Urothelium cell line (cell line): ENCODE data around the gene CDH23.

ENCODE experiments used
- DNase-seq: peaks from one replicate; pipeline ENCODE4 v3.0.0; 2011; ENCODE audit warnings: low spot score, mixed read lengths
- FAIRE-seq: peaks from 2 replicates; lab custom pipeline; 2011; peaks lifted over from hg19 to GRCh38; lab: Jason Lieb, UNC

Gene CDH23

DNA sequence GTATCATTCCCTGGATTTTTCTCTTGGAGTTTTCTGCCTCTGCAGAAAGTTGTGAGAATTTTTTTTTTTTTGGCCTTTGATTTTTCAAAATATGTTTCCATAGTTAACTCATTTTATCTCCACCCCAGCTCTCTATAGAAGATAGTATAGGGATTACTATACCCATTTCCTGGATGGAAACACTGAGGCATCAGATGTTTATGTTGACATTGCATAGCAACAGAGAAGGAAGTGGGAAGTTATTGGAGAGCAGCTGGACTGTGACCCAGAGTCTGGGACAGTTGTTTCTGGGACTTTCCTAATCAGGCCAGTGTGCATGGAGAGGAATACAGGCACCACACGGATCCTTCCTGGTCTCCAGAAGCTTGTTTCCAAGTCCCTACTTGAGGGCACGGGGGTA, 158.0 kb downstream of the CDH23 start:
- FAIRE-seq (no peak), DNase-seq (no peak)

DNA sequence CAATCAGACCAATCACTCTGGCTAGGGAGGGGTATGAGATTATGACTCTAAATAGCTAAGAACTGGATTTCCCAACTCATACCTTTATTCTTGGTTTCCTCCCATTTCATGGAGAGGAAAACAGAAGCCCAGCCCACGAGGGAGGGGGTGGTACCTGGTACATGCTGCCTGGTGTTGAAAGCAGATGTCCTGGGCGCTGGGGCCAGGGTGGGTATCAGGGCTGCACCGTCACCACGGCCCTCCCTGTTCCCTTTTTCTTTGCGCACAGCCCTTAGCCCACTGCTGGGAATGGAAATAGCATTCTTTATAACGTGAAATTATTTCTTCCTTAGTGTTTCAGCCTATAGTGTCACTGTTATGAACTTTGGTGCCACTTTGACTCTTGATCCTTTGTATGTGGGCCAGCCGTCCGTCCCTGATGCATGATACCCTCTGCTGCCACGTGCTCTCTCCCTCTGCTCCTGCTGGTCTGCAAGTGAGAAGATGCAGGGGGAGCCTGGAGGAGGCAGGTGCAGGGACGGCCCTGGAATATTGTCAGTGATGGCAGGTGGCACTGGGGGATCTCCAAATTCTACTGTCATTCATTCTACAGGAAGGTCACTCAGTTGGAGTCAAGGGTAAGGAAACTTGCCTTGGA, 158.5 kb downstream of the CDH23 start:
- DNase-seq (no peak), FAIRE-seq (no peak)

DNA sequence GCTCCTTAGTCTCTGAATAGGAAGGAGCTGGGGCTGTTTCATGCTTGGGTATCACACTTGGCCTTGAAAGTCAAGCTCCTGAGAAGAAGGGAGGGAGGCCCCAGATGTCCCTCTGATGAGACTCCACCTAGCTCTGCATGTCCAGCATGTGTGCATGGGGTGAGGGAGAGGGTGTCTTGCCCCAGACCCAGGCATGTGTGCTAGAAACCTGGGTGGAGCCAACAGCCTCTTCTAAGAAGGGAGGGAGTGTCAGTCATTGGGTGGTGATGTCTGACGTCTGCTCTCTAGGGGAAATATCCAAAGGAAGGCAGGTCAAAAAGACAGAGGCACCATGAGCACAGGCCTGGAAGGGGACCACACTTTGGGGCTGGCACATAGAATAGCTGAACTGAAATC, 159.0 kb downstream of the CDH23 start:
- FAIRE-seq: no peak
- DNase-seq: no peak

DNA sequence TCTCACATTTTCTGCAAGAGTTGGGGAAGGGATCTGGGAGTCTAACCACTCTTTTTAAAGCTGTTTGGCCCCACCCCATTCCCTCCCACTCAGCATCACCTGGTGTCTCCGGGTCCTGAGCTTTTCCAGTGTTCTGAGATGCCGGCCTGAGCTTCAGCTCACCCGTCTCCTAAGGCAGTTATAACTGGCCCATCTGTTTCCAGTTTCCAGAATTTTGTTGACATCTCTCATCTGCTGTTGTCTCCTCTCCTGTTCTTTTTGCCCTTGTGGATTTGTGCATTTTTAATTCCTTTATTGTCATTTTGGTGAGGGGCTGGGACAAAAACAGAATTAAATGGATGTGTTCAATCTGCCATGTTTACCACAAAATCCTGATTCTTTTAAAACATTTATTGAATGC, 162.3 kb downstream of the CDH23 start:
- DNase-seq (no peak), FAIRE-seq (no peak)

DNA sequence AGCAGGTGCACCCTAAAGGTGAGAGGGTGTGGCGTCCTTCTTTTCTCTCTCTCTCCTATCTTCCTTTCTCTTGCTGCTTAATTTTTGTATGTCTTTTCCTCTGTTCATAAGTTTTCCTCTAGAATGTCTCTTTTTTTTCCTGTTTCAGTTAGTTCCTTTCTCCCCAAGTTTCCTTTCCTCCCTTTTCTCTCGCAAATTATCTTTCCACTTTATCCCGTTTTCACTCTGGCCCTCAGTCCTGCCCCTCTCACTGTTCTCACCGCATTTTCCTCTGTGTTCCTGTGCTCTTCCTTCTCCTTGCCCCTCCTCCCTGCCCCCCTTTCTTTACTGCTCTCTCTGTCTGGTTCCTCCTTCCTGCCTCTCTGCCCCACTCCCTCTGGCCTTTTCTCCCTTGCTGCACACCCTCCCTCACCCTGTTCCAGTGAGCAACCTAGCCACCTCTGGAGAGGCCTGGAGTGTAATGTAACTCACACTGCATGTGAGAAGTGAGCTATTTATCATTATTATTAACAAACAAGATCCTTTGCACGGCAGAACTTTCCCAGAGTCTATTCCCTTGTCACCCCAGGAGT, 164.4 kb downstream of the CDH23 start:
- DNase-seq (no peak), FAIRE-seq (peak; percentile 23)

DNA sequence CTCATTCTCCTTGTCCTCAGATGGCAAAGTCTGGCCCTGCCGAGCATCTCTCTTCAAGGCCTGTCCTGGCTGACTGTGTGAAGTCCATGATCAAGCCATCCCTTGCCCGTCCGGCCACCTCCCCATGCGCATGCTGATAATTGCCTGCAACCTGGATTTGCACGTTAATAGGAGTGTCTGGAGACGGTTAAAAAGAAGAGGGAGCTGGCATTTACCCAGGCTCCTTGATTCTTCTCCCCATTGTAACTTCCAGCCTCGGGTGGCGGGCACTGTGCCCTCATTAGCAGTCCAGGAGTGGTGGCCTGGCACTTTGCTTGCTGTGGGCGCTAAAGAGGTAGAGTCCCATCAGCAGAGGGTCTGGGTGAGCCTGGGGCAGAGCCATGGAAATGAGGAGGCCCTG, 165.5 kb downstream of the CDH23 start:
- DNase-seq (no peak), FAIRE-seq (no peak)

DNA sequence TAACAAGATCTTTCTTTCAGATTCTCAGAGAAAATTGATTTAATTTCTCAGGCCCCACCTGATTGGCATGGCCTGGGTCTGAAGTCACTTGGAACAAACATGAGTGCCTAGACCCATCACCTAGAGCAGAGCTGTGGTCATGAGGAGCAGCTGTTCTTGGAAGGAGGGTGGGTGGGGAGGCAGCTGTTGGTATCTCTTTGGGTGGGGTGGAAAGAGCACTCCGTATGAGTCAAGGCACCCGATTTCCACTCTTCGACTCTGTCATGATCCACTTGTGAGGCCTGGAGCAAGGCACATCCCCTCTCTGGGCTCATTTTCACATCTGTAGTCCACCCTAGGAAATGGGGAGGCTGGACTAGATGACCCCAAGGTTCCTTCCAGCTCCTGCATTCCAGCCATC, 166.2 kb downstream of the CDH23 start:
- DNase-seq: no peak
- no peak for FAIRE-seq

DNA sequence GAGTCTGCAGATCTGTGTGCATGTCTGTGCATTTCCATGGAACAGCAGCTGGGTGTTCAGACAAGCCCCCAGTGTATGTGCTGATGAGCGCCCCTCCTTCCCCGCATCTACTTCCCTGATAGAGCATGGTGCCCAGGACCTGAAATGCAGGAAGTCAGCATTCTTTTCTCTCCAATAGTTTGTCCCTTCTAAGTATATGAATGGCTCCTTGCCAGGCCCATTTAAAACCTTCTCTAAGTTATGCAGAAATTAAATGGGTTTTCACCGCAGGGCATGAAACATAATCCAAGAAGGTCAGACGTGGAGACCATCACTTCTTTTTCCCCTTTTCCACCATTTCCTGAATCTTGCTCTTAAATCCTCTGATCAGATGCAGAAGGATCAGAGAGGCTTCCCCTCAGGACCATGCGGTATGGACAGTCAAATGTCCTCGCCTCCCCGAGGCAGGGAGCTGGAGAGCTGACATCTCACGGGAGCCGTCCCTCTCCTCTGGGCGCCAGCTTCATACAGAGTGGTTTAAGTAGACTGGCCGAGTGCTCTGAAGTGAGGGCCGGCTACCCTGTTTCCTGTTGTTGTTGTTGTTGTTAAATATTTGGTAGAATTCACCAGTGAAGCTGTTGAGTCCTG, 167.6 kb downstream of the CDH23 start:
- FAIRE-seq: no peak
- DNase-seq: no peak

DNA sequence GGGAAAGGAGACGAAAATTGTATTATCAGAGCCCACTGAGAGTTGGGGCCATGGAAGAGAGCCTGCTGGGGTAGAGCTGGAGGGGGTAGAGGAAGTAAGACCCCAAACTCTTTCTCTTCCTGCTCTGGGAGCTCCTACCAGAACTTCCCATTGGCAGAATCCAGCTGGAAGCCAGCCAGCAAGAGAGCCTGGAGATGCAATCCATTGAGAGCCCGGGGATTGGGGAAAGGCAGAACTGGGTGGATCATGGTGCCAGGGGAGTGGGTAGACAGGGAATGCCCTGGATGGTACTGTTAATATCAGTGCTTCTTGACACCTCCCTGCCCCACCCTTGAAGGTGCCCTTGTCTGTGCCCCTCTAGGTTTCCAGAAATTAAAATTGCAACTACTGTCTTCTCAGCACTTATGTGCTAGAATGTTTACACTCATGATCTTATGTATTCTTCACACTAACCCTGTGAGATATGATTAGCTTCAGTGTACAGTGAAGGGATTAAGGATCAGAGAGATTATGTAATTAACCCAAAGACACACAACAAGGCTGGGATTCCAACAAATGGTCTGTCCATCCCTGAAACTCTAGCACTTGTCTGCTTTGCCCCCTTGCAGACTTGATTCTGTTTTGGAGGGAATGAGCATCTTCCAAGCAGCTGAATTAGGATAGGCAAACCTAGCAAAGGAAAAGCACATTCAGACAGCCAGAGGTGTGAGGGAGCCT, 168.7 kb downstream of the CDH23 start:
- FAIRE-seq: no peak
- no peak for DNase-seq

DNA sequence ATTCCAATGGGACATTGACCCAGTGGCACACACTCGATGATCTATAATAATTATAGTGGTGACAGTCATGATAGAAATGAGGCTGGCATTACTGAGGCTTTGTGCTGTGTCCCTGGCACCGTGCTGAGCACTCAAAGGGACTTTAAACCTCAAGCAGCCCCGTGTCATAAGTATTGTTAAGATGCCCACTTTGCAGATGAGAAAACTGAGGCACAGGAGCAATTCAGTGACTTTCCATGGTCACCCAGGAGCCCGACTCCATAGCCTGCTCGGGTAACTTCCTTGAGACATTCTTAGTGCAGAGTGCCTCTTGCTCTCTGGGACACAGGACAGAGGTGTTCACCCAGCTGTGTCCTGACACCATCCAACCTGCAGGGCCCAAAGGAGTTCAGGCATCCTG, 170.3 kb downstream of the CDH23 start:
- no peak for FAIRE-seq
- DNase-seq: no peak

DNA sequence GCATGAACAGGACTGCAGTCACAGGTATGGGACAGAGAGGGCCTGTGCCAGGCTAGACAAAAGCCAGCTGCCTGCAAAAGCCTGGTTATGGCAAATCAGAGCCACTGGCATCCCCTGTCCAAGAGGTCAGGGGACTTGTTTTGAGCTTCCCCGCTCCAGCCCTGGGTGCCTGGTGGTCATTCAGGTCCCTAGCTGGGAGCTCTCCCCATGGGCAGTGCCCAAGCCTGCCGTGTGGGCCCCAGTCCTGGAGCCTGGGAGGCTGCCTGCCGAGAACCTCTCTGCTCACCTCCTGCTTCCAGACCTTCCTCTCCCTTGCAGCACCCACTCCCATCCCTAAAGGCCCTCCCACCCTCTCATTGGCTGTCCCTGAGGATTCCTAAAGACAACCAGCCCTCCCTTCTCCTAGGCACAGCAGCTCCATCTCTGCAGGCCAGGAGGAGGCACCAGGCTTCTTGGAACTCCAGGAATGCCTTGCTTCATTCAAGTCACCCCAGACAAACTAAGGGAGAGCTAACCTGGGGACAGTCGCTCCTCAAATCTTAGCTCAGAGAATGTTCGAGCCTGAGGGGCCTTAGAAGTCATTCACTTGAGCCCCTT, 172.3 kb downstream of the CDH23 start:
- DNase-seq (no peak), FAIRE-seq (no peak)

DNA sequence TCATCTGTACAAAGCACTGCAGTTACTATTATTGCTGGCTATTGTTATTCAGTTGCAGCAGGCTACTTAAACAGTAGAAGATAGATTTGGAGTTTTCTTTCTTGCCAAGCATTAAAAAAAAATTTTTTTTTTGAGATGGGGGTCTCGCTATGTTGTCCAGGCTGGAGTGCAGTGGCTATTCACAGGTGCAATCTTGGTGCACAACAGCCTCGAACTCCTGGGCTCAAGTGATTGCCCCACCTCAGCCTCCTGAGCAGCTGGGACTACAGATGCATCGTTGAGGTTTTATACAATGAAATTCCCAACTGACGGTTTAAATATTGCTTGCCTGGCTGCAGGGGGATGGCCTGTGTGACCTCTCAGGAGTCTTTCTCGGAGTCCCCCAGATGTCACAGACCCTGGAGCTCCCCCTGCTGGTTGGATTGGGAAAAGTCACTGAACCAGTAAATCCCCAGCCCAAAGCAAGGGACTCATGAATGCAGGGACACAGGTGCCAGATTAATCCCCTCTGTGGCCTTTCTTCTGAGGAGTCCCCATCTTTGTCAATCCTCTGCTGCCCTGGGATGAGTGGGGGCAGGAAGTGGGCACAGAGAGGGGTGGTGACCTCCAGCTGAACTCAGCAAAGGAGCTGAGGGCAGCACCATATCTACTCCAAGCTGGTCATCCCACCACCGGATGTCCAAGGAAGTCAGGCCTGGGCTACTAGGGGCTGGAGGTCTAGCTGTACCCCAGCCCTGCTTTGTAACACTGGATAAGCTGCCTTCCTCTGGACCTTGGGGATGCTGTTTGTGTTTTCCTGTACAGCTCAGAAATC, 173.3 kb downstream of the CDH23 start:
- peak; percentile 83 for DNase-seq
- FAIRE-seq: peak; percentile 32

DNA sequence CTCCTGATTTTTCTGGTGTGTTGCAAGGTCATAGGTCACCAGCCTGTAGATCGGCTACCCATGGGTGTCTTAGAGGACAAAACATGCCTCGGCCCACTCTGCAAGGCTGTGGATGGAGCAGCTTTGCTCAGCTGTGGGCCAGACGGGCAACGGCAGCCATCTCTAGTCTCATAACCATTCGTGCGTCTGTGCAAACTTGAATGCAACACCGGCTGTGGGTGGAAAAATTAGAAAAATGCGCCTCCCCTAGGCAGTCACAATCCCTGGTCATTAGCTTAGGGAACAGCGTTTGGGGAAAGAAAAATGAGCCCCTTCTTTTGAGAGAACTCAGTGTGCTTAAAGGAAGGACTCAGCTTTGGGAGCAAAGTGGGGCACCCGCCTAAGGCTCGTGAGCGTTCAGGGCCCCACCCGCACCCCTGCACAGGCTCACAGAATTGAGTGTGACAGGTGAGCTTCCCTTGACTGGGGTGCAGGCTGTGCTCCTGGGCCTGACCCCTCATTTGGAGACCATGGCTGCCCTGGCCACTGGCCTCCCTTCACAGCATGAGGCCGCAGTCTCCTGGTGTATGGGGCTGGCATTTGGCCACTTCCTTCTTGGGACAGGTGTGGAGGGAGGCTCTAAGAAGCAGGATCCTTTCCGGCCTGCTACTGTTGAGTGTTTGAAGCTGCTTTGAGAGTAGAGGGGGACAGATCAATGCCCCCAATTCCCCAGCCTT, 174.9 kb downstream of the CDH23 start:
- DNase-seq (no peak), FAIRE-seq (no peak)

DNA sequence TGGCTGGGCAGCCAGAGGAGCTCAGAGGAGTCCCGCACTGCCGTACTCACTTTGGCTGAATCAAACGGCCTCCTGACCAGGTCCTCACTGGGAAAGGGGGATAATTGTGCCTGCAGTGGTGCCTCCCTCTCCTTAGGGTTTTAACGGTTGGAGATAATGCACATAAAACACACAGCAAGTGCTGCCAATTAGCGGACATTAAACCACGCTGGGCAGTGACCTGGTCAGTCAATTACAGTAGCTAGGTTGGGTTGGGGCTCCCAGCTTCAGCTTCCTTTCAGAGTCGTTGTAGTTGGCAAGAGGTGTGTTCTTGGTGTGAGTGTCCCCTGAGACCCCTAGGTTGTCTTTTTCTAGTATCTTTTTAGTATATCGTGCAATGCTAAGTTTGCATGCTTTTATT, 176.2 kb downstream of the CDH23 start:
- DNase-seq: no peak

DNA sequence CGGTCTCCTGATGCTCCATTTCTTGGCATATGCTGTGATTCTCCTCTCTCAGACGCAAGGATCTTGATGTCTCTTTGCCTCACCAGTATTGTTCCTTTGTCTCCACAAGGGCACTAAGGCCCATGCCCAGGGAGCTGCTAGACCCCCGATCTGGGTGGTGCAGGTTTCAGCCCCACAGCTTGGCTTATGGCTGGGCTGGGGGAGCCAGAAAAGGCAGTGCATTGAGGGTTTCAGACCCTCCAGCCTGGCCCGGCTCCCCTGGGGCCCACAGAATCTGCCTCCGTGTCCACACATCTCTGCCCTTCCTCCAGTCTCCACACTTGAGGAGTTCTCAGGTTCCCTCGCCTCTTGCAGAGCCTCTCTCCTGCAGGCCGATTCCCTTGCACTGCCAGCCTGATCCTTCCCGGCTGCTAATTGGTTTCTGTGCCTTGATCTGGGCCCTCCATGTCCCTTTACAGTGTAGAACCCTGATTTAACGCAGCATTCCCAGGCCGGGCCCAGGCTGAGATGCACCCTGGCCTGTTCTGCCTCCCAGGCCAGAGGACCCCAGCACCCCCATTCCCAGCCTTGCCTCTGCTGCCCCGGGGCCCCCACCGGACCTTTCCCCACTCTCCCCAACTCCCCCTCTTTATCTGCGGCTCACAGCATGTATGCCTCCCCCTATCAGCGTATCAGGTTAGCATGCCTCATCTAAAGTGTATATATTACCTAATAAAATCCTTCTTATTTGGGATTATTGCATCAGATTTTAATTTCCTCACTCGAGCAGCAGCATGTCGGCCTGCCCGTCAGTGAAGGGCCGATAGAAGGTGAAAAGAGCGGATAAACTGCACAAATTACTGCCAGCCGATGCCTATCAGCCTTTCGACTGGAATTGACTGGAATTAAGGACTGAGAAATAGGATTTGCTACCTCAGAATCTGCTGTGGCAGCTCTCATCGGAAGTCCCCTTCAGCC, 177.1 kb downstream of the CDH23 start:
- FAIRE-seq: no peak
- no peak for DNase-seq

More for the DNA sequence above, 176.2 kb downstream of the CDH23 start:
- no peak for FAIRE-seq

DNA sequence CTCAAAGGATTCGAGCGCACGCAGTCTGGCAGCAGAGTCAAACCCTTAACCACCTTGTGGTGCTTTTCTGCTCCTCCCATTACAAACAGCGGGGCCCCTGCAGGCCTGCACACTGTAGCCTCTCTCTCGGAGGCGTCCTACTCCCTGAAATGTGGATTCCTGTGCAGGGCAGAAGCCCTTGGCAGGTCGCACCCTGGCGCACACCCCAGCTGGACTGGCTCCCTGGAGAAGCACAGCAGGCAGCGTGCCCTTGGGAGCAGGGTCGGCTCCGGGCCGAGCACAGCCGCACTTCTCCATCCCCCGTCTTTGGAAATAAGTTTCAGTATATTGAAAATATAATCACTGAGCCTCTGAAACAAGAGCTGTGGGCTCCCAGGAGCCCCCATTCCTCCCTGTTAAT, 178.7 kb downstream of the CDH23 start:
- DNase-seq: no peak
- no peak for FAIRE-seq

DNA sequence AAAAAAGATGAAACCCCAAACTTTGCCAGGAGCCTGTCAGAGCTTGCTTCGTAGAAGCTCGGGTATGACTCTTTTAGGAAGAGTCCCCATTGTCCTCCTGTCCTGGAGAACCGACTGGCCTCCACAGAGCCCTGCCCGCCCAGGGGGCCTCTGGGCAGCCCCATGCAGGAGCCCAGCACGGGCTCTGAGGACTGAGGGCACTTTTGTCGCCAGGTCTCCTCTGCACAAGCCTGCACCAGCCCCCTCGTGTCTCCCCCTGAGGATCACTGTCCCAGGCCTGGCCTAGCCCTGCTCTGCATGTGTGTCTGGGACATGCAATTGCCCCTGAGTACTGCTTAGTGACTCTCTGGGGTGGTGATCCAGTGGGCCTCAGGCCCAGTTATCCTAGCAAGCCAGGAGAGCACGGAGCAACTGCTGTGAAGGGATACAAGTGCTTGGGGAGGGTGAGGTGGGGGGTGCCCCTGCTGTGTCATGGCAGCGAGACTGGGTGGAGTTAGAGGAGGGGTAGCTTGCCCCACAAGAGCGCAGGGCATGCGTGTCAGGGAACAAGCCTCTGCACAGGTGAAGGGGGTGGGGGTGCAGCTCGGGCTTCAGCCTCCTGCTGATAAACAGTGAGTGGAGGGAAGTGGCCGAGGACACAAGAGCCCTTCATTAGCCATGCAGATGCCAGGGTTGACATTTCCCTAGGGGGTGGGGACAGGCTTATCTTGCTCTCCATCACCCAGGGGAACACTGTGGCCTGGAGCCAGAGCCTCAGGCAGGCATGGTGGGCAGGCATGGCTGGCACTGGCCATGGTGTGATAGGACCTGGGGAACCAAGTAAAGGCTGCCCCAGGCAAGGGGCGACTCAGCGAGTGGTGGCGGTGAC, 179.4 kb downstream of the CDH23 start:
- FAIRE-seq: no peak
- DNase-seq: no peak

DNA sequence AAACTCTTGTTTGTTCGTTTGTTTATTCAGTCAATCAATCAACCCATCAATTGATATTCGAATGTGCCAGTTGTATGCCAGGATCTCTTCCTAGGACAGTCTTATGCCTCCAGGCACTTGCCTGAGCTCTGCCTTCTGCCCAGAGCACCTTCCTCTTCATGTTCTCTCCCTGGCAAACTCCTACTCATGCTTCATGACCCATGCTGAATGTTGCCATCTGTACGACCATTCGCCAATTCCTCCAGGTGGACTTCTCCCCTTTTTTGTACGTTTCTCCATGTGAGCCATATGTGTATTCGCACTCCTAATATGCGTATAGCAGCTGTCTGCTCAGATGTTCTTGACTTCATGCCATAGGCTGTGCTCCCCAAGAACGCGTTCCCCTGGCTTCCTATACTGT, 180.1 kb downstream of the CDH23 start:
- no peak for DNase-seq
- no peak for FAIRE-seq
